GM19324 (cell line): ENCODE data around the gene EYS.
"Not testable (repeated sequence)": the region's sequence is repeated elsewhere in the genome, so short reads cannot be mapped to it uniquely, and the experiment has no call there.

Source experiments
- ATAC-seq: cut with Tn5 transposase; IDR thresholded peaks from one replicate; pipeline ENCODE4 v1.9.1; 2021; ENCODE audit warnings: mild to moderate bottlenecking, moderate library complexity; ENCODE audit not compliant: unreplicated experiment, low FRiP score

EYS gene

GRCh38 chr6:63828678-63829077, 1878.3 kb downstream of the EYS start:
- ATAC-seq = not testable (repeated sequence)

DNA sequence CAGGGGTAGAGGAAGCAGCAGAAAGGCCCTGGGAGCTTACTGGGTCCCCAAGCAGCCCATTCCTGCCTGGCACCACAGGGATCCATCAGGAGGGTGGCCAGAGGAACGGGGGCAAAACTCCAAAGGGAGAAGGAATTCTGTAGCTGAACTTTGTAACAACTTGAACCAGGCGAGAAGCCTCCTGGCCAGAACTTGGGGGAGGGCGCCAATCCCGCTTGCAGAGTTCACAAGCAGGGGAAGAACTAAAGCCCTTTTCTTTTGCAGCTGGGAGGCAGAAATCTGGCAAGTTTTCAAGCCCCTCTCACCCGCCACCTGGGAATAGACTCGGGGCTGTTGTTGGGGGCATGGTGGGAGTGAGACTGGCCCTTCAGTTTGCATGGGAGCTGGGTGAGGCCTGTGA, 1882.3 kb downstream of the EYS start:
- ATAC-seq = no peak

GRCh38 chr6:63821442-63821841, 1885.6 kb downstream of the EYS start:
- no peak for ATAC-seq

DNA sequence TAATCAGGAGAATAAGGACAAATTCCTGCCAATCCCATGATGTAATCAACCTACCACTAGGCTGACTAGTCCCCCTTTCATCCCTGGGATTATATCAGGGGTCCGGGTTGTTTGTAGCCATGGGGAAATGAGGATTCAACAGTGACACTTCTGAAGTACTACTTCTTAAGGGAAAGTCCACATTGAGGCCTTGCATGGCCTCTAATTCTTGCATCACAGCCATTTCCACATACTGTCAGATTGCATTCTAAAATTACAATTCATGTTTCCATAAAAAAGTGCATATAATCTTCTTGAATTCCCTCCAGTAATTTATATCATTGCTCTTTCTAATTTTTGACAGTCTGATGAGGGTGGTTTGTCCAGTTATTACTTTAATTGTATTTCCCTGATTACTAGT, 1887.2 kb downstream of the EYS start:
- no peak for ATAC-seq

DNA sequence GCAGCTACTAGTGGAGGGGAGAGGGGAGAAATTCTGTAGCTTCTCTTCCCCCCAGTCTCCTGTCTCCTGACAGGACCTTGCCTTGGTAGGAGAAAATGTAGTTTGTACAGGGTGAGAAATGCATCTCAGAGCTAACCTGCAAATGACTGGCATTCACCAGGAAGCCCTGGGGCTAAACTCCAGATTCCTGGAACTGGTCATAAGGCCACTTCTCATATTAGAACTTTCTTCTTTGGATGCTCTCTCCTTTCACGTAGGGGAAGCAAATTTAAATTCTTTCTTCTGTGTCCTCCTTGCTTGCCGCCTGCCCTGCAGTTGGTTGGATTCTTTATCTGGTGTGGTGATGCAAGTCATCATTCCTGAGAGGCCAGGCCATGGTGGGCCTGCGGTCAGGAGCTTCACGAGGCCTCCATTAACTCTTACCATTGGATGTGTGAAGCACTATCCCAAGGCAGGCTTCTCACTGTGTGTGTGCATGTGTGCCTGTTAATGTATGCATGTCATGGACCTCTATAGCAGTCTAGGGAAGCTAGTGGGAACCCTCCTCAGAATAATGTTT, 1889.5 kb downstream of the EYS start:
- ATAC-seq = no peak

DNA sequence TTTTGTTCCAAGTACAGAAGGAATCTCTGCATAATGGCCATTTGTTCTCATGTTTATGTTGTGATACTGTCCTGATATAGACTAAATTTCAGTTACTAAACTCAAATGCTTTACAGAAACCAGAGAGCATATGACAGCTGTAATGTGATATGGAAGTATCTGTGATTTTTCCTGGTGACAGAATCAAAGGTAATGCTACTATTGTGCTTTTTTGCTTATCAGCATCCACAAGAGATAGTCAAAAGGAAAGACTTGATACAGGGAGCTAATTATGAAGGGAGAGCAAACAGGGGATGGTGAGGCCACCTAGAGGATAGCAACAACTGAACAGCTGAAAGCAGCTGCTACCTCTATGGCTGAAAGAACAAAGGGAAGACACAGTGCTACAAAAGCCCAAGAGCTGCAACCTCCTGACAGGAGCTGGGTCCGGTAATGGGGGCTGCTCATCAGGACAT, 1890.0 kb downstream of the EYS start:
- ATAC-seq = no peak

DNA sequence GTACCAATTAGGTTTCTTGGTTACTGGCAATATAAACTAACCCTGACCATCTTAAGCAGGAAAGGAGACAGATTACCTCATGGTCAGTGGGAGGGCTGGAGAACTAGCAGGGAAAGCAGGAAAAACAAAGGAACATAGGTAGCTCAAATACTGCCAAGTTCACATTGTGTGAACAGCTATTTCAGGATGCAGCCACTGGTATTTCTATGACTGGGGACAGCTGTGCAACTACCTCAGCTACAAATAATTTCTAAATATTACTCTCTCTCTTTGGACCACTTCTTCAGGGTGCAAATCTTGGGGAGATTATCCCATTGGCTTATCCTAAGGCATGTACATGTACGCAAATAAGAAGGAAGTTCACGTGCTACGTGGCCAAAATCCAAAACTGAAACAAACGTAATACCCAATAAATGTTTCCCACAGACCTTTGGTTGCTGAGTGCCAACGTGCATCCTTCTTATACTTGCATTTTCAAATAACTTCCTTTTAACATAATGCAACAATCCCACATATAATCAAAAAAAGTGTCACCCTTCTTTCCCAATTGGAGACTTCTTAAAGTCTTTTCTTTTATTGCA, 1890.5 kb downstream of the EYS start:
- no peak for ATAC-seq

DNA sequence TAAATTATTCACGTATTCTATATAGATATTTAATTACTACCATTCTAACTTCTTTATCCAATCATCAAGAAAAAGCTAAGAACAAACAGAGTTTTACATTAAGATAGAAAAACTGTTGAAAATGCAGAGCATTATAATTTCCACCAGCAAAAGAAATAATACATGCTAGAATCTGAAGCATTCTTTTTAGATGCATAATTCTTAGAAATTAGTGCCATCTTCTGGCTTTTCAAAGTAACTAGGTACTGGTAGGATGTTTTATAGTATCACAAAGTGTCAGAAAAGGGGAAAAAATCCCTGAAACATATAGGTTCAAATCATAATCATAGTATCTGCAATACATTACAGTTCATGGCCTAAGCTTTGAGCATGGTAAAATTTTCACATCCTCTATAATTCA, 1892.6 kb downstream of the EYS start:
- no peak for ATAC-seq

DNA sequence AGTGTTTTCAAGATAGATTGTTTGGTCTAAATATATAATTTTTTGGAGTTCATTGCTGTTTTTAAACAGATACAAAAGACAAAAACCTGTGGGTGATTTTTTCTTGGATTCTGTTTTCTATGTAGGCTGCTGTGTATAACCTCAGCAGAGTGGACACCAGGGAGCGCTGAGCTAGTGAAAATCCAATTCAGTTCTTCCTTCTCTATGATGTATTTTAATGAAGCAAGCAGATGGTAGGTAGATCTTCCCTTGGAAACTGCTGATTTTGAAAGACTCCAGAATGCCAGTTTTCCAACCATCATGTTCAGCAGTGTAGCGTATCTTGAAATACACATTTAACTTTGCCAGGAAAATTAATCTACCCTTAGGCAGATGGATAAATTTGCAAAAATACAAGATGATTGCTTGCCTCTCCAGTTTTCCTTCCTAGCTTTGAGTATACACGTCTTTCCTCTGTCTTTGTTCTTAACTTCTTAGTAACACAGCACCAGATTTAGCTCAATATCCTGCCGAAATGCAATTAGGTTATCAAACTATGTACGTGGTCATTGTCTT, 1893.4 kb downstream of the EYS start:
- ATAC-seq = no peak

DNA sequence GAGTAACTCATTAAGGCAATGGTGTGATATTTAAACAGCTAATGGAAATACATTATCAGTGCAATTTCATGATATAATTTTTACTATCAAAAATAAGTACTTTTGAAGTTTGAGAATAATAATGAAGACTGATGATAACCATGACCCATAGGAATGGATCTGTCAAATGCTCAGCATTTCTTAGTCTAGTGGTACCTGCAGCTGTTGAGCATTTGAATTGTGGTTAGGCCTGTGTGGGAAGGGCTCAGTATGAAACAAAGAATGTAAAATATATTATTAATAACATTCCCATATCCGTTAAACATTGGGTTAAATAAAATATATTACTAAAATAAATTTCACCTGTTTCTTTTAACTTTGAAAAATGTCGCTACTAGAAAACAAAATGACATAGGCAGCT, 1898.5 kb downstream of the EYS start:
- ATAC-seq = no peak

- no peak for ATAC-seq
These were observed 1900.0 kb downstream of the EYS start for GRCh38 chr6:63807056-63807455.

GRCh38 chr6:63806573-63806913, 1900.5 kb downstream of the EYS start:
- no peak for ATAC-seq

- no peak for ATAC-seq
These were observed 1901.0 kb downstream of the EYS start for GRCh38 chr6:63805808-63806572.

- ATAC-seq = no peak
These were observed 1901.7 kb downstream of the EYS start for GRCh38 chr6:63805345-63805744.

- no peak for ATAC-seq
These were observed 1902.6 kb downstream of the EYS start for GRCh38 chr6:63804381-63804956.

GRCh38 chr6:63803371-63803770, 1903.7 kb downstream of the EYS start:
- no peak for ATAC-seq

GRCh38 chr6:63802606-63803206, 1904.3 kb downstream of the EYS start:
- no peak for ATAC-seq

DNA sequence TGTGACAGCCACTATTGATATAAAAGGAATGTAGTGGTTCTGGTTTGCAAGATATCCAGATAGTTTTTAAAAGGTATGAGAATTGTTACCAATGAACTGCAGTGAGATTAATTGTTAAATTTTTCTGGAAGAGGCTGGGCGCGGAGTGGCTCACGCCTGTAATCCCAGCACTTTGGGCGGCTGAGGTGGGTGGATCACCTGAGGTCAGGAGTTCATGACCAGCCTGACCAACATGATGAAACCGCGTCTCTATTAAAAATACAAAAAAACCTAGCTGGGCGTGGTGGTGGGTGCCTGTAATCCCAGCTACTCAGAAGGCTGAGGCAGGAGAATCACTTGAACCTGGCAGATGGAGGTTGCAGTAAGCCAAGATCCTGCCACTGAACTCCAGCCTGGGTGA, 1906.6 kb downstream of the EYS start:
- ATAC-seq = not testable (repeated sequence)

DNA sequence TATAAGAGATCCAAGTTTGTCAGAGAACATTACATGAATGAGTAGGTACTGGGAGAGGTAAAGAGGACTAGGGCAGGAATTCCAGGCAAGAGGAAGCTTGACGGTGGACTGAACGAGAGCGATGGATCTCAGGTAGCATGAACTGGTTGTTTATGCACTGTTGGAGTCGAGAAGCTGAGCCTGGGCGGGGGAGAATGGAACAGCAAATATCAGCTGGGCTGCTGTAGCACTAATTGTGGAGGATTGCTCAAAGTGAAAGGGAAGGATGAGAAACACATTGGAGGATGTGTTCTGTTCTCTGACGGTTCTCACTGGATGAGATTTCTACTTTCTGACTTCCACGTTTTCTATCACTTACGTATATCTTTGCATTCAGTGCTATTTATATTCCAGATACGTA, 1907.2 kb downstream of the EYS start:
- ATAC-seq = no peak

GRCh38 chr6:63799313-63799712, 1907.7 kb downstream of the EYS start:
- ATAC-seq = no peak

DNA sequence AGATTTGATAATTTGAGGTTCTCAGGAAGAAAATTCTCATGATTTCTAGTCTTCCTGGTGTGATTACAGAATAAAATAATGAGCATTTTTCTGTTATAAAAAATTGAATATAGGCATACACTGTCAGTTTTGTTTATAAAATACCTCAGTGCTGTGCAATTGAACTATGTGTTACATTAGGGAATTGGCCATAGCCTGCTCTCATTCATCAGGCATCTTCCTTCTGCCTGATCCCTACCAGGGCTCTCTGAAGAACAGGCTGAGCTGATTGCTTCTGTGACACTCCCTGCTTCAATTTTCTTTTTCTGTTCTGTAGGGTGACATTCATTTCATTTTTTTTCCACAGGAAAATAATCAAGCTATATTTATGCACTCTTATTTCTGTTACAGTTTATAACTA, 1908.6 kb downstream of the EYS start:
- no peak for ATAC-seq
